H7 (cell line): Measurements from ENCODE around the gene FMNL2. TPM values are rescaled to one million over a fixed set of nuclear protein-coding genes. Genes with fewer than 3 reads are reported as not detected.

Experiments
- DNase-seq: peaks from one replicate; pipeline ENCODE4 v3.0.0; 2012
- H3K27me3 ChIP-seq: 2 replicates; pipeline ENCODE4 v1.6.0; 2011; ENCODE audit warnings: mild to moderate bottlenecking, low read length; ENCODE audit not compliant: control insufficient read depth, insufficient read depth
- H3K36me3 ChIP-seq: replicated peaks from 2 replicates; pipeline ENCODE4 v1.5.1; 2011; ENCODE audit warnings: low read length; ENCODE audit not compliant: control insufficient read depth, insufficient read depth
- H3K4me3 ChIP-seq: 2 replicates; pipeline ENCODE4 v1.5.1; 2011; ENCODE audit warnings: low read depth, mild to moderate bottlenecking, control low read depth, low read length, moderate library complexity; ENCODE audit not compliant: insufficient read depth
- total RNA-seq: library from RNA; depleted of rRNA; stranded (reverse); fragments of >200 nt; shearing (Covaris generic); gene quantifications from 2 replicates; pipeline ENCODE4 v1.2.3, GENCODE V29; 2014

FMNL2 gene
- total RNA-seq, 1 experiment from 2014 or later = 20.0 TPM

DNA sequence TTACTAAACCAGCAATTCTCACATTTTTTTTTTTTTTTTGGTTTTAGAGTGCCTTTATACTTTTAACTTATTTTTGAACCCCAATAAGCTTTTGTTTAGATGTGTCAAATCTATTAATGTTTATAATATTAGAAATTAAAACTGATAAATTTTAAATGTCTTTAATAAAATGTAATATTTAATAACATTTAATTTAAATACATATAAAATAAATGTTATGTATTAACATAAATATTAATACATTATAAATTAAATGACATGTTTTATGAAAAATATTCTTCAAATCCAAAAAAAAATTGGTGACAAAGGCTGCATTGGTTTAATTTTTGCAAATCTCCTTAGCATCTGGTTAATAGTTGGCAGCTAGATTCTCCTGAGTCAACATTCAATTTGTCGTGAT lies 218.5 kb downstream of the FMNL2 start:
- no peaks in the 10 kb centered on the region for H3K27me3 ChIP-seq
- DNase-seq = no peak
- H3K4me3 ChIP-seq = no peak overlapping the region
- no peaks in the 10 kb centered on the region for H3K36me3 ChIP-seq

GRCh38 chr2:152555048-152555447 lies 220.1 kb downstream of the FMNL2 start:
- Histone ChIP-seq H3K36me3 (0 out of 2 replicates have a peak, but pooled peaks cover 1% of the 10 kb centered on the region), H3K4me3 (no peak overlapping the region), H3K27me3 (no peaks in the 10 kb centered on the region)
- no peak for DNase-seq

GRCh38 chr2:152556506-152556905 lies 221.5 kb downstream of the FMNL2 start:
- H3K36me3 ChIP-seq = 0 out of 2 replicates have a peak, but pooled peaks cover 1% of the 10 kb centered on the region
- no peak for DNase-seq
- H3K27me3 ChIP-seq = no peaks in the 10 kb centered on the region
- no peak overlapping the region for H3K4me3 ChIP-seq

GRCh38 chr2:152557273-152557888 lies 222.4 kb downstream of the FMNL2 start:
- Histone ChIP-seq H3K4me3 (no peak overlapping the region), H3K36me3 (0 out of 2 replicates have a peak, but pooled peaks cover 1% of the 10 kb centered on the region), H3K27me3 (no peaks in the 10 kb centered on the region)
- DNase-seq = no peak

- no peak overlapping the region for H3K4me3 ChIP-seq
- DNase-seq = no peak
- 0 out of 2 replicates have a peak, but pooled peaks cover 1% of the 10 kb centered on the region for H3K36me3 ChIP-seq
- H3K27me3 ChIP-seq = no peaks in the 10 kb centered on the region
Observed at GRCh38 chr2:152558158-152558984, 223.4 kb downstream of the FMNL2 start.

GRCh38 chr2:152559008-152559407 lies 224.0 kb downstream of the FMNL2 start:
- no peaks in the 10 kb centered on the region for H3K27me3 ChIP-seq
- DNase-seq = no peak
- no peak overlapping the region for H3K4me3 ChIP-seq
- H3K36me3 ChIP-seq = 0 out of 2 replicates have a peak, but pooled peaks cover 1% of the 10 kb centered on the region

DNA sequence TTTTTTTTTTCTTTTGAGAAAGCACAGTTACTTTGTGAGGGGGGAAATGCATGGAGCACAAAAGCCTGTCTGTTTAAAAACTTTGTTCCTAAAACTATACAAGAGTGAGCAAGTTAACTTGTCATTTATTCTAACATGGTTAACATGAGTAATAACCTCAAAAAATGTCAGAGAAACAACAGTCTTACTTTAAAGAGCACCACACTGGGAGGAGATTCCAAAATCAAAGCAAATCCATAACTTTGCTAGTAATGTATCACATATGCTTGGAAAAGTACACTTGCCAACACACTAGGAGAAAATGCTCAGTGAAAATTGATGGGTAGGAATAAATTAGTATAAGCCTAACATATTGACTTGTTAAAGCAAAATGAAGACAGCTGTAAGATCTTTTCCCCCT lies 225.2 kb downstream of the FMNL2 start:
- 0 out of 2 replicates have a peak, but pooled peaks cover 1% of the 10 kb centered on the region for H3K36me3 ChIP-seq
- DNase-seq = no peak
- H3K27me3 ChIP-seq = no peaks in the 10 kb centered on the region
- H3K4me3 ChIP-seq = no peak overlapping the region

- Histone ChIP-seq H3K27me3 (no peaks in the 10 kb centered on the region), H3K36me3 (0 out of 2 replicates have a peak, but pooled peaks cover 1% of the 10 kb centered on the region), H3K4me3 (no peak overlapping the region)
- DNase-seq = no peak
Observed at GRCh38 chr2:152560873-152561595, 226.1 kb downstream of the FMNL2 start.

DNA sequence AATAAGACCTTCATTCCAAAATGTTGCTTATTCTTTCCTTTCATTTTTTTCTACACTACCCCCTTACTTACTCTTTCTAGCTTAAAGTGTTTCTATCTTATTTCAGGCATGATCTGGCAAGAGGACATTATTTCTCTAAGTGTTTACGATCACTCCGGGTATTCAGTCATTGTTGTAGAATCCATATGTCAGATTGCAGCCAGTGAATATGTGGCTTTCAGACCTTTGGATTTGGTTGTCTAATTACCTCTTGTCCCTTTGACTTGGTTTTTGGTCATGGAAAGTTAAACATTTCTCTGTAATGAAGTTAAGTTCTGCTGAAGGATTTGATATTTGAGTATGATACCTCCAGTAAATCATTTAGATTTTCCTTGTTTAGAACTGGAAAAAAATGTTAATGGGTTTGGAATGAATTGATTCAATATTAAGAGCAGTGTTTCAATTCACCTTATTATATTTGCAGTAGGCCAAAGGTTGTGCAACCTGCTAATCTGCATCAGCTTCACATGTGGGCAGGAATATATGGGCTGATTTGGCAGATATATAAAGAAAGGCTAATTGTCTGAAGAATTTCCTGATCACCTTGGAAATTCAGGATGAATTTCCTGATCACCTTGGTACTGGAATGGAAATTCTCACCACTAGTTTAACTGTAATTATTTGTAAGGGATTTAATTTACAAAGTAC lies 227.4 kb downstream of the FMNL2 start:
- no peak for DNase-seq
- Histone ChIP-seq H3K36me3 (0 out of 2 replicates have a peak, but pooled peaks cover 1% of the 10 kb centered on the region), H3K27me3 (no peaks in the 10 kb centered on the region), H3K4me3 (no peak overlapping the region)

GRCh38 chr2:152563764-152564163 lies 228.8 kb downstream of the FMNL2 start:
- H3K36me3 ChIP-seq = peaks cover 1% of the 10 kb centered on the region; the same call in 1 of the 2 replicates
- H3K27me3 ChIP-seq = no peaks in the 10 kb centered on the region
- DNase-seq = no peak
- H3K4me3 ChIP-seq = no peak overlapping the region

DNA sequence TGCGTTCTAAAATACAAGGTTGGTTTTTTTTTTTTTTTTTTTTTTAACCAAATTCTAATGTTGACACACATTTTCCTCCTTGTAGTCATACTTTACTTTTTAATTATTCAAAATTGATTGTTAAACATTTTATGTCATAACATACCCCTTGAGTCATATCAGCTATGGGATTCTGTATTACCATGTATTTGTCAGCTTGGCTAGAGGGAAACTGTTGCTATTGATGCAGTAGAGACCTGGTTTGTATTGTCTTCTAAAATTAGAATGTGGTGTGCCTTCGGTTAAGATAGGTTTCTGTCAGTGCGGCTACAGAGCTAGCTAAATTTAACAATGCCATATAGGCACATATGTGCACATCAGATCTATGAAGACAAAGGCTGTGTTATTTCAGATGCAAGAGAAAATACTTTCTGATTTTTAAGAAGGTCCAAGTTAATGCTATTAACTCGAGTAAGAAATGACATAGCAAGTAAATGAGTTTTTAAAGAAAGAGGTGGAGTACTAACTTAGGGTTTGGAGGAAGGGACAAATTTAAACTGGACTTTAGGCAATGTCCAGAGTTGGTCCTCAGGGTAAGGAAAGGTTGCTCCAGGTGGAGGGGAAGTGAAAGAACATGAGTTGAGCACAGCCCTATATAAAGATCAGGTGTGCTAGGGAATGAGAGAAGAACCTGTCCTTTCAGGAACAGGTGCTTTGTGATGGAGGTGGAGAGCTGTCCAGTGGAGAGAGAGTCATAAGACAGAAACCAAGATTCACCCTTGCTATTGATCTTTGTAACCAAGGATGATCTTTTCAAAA lies 230.0 kb downstream of the FMNL2 start:
- no peaks in the 10 kb centered on the region; the same call in 1 of the 2 replicates for H3K36me3 ChIP-seq
- no peak for DNase-seq
- H3K4me3 ChIP-seq = no peak overlapping the region
- H3K27me3 ChIP-seq = no peaks in the 10 kb centered on the region

DNA sequence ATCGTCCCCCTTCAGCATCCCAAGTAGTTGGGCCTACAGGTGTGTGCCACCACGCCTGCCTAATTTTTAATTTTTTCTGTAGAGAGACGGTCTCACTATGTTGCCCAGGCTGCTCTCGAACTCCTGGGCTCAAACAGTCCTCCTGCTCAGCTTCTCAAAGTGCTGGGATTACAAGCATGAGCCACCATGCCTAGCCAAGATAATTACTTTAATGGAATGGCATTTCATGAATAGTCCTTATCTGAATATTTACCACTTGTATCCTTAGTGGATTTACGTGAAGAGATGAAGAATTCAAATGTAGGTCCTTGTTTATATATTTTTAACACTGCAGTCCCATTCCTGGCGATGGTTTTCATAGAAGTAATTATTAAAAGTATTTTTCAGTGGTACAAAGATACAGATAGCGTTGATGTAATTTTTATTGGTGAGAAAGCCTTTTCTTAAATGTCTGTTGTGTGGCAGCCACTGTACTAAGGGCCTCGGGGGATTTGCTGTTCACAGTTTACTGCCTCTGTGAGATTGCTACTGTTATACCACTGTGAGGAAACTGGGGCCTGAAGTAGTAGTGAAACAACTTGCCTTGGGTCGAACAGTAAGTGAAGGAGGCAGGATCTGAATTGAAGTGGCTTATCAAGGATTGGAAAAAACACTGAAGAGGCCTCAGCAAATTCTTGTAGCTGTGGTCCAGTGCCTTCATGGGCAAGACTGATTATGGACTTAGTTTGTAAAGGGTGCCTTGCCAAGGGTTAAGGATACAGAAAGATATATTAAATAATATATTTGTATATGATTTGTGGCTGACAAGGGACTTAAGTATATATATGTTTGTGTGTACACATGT lies 231.1 kb downstream of the FMNL2 start:
- DNase-seq = no peak
- H3K27me3 ChIP-seq = no peaks in the 10 kb centered on the region
- H3K36me3 ChIP-seq = no peaks in the 10 kb centered on the region; the same call in 1 of the 2 replicates
- no peak overlapping the region for H3K4me3 ChIP-seq

- H3K36me3 ChIP-seq = no peaks in the 10 kb centered on the region; the same call in 1 of the 2 replicates
- DNase-seq = no peak
- no peaks in the 10 kb centered on the region for H3K27me3 ChIP-seq
- no peak overlapping the region for H3K4me3 ChIP-seq
Observed at GRCh38 chr2:152566728-152567069, 231.7 kb downstream of the FMNL2 start.
